Stimulated activated CD4-positive, alpha-beta T cell treated with anti-CD3 and anti-CD28 coated beads, Interleukin-4, amount 100 ng/mL, for 48 hours (primary cell): ENCODE measurements around the gene TMEM178B.
"Not testable (repeated sequence)": the region's sequence is repeated elsewhere in the genome, so short reads cannot be mapped to it uniquely, and the experiment has no call there.

Source experiments
- DNase-seq, 2 donors: peaks; one replicate each; pipeline ENCODE4 v3.0.0-alpha.2; 2020; ENCODE audit warnings: low read depth in 2 of 2

TMEM178B gene

GRCh38 chr7:141312828-141313521, 239.1 kb downstream of the TMEM178B start:
- DNase-seq = no peak

DNA sequence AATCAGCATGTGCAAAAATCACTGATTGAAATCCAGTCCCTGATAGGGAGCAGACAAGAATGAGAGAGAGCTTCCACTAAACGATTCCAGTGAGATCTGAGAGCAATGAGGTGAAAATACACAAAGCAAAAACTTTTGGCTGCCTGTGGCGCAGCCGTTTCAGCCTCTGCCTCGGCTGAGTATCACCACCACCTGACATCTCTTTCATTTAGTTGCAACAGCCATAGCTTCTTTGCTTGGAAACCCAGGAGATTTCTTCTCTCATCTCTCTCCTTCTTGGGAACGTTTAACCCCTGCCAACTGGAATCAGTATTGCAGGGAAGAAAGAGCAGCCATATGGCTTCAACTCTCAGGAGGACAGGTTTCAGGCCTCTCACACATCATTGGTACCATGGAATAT, 240.0 kb downstream of the TMEM178B start:
- DNase-seq = no peak

GRCh38 chr7:141317033-141317585, 243.2 kb downstream of the TMEM178B start:
- no peak for DNase-seq

GRCh38 chr7:141320287-141320686, 246.4 kb downstream of the TMEM178B start:
- DNase-seq = no peak

- DNase-seq = no peak
These were observed 248.5 kb downstream of the TMEM178B start for GRCh38 chr7:141322383-141322782.

DNA sequence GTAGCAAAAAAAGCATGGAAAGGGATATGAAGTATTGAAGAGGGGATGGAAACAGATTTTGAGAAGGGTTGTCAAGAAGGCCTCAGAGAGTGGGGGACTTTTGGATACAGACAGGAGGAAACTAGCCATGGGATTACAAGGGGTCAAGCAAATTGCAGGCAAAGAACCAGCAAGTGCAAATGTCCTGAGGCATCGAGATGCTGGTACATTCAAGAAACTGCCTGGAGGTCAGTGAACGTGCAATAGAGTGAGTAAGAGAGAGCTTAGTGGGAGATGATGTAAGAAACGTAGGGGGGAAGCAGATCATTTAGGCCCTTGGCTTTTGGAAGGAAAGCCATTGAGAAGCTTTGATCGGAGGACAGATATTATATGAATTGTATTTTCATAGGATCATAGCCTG, 250.0 kb downstream of the TMEM178B start:
- DNase-seq = no peak

DNA sequence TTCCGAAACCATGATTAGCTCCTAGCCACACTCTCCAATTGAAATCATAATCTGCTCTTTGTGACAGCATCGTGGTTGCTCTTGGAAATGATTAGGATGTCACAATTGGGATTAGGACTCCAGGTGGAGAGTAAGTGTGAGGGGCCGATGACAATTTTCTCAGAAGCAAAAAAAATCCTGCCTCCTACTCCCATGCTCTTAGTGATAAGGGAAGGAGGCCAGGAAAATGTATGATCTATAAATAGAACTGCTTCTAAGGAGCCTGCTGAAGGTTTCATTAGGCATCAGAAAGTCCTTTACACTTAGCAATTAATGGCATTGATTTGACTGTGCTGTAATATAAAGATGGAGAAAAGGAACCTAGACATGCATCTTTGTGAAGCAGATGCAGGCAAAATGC, 251.0 kb downstream of the TMEM178B start:
- DNase-seq = no peak

GRCh38 chr7:141325275-141325674, 251.4 kb downstream of the TMEM178B start:
- DNase-seq = no peak

DNA sequence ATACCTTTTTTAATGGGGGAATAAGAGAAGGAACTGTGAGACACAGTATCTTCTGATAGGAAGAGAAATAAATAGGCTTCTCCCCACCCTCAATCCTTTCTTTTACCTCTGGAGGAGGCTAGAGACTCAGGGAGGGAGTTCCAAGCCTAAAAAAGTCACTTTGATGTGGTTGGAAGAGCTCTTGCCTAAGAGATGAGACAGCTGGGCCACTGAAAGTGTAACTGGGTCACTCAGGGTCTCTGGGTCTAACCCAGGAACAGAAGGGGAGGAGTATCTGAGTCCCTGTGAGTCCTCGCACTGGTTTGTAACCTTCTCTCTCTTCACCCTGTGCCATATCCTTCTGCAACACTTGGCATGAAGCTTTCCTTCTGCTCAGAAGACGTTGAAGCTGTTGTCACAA, 254.4 kb downstream of the TMEM178B start:
- DNase-seq = no peak

- DNase-seq = not testable (repeated sequence)
These were observed 256.4 kb downstream of the TMEM178B start for GRCh38 chr7:141330285-141330684.

DNA sequence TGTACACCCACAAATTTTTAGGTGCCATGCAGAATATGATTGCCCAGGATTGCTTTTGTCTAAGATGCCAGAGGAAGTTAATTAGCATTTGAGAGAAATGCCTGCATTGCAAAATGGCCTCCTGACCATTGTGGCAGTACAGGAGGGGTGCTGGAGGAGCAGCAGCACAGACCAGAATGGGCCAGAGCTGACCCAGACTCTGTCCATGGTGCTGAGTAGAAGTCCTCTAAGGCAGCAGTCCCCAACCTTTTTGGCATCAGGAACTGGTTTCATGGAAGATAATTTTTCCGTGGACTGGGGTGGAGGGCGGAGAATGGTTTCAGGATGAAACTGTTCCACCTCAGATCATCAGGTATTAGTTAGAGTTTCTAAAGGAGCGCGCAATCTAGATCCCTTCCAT, 259.6 kb downstream of the TMEM178B start:
- no peak for DNase-seq

DNA sequence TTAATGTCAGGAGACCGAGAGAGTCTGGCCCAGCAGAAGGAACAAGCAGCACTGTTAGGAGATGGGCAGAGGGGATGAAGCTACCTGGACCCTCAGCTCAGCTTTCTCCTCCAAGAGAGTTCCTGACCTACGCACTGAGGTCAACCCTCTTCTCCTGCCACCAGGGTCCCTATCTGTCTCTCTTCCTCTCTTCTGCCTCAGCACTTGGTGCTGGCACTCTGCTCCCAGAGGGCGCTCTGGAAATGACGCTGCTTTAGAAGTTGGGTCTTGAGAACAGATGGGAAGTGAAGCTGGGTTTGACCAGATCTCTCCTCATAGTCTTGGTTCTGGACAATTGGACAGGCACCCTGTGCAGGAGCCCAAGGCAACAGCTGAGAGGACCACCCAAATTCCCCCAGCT, 261.3 kb downstream of the TMEM178B start:
- DNase-seq = no peak

- DNase-seq = no peak
These were observed 265.7 kb downstream of the TMEM178B start for GRCh38 chr7:141339603-141340002.

DNA sequence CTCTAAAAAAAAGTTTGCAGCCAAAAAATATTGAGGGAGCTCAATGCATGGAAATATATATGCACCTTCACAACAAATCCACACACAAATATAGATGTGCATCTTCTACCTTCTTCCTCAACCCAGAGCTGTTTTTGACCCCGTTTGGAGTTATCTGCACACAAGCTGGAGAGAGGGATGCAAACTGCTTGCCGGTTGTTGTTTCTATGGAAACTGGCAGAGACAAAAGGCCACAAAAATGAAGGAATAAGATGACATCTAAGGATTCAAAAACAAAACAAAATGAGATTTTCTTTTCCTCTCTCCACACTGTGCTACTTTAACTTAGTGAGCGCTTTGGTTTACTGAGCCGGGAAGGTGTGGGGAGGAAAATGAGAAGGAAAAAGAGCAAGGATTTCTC, 267.1 kb downstream of the TMEM178B start:
- no peak for DNase-seq

- no peak for DNase-seq
These were observed 269.0 kb downstream of the TMEM178B start for GRCh38 chr7:141342621-141343408.

GRCh38 chr7:141344153-141344935, 270.5 kb downstream of the TMEM178B start:
- no peak for DNase-seq

DNA sequence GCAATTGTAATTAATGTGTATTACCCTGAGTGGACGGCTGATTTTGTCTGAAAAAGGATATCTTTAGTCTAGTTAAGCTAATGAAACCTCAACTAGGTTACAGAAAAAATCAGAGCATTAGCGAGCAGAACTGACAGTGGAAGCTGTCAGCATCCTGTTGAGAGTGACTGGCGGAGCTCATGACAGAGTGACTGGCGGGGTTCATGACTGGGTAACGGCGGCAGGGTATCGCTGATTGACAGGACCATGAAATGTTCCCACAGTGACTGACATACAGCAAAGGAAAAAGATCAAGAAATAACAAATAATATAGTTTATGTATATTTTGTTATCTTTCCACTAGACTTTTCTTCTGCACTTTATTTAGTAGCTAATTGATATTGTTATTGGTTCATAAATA, 274.9 kb downstream of the TMEM178B start:
- DNase-seq = no peak

GRCh38 chr7:141349338-141349737, 275.5 kb downstream of the TMEM178B start:
- DNase-seq = no peak

- no peak for DNase-seq
These were observed 275.9 kb downstream of the TMEM178B start for GRCh38 chr7:141349804-141350203.

GRCh38 chr7:141351175-141351574, 277.3 kb downstream of the TMEM178B start:
- no peak for DNase-seq

GRCh38 chr7:141352955-141353354, 279.1 kb downstream of the TMEM178B start:
- DNase-seq = no peak

DNA sequence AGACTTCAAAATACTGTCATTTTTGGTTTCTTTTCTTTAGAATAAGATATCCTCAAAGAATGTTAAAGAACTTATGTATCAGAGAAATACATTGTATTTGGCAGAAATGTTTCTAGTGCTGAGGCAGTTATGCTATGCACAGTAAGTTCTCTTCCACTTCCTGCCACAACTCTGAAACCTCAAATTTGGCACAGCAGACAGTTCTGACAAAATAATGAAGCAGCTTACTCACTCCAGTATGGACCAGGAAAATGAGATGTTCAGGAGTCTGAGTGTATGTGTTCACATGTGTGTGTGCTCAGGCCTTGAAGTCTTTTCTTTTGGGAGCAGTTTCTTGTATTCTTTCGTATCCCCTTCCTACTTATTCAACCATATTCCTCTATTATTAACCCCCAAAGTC, 280.4 kb downstream of the TMEM178B start:
- no peak for DNase-seq
